ENCODE measurements around the gene COL26A1. TPM values are rescaled to one million over a fixed set of nuclear protein-coding genes. Genes with fewer than 3 reads are reported as not detected.

COL26A1 gene
- total and polyA plus RNA-seq, 2 of the 4 experiments (the other 2 are of a cell fraction) = not detected

- H2AK9ac ChIP-seq (replicated peaks; ENCODE audit: low read depth, low read length, poor library complexity) = no peak overlapping the region
- no peak overlapping the region for H3K4me2 ChIP-seq (ENCODE audit: low read depth, low read length)
- H3K79me1 ChIP-seq (ENCODE audit: low read depth in 1 of 2, low read length in 2 of 2) = no peaks in the 10 kb centered on the region
- ATAC-seq (ENCODE audit: low read depth) (no peak), DNase-seq (no peak)
- no peak overlapping the region for H3K4me3 ChIP-seq (ENCODE audit: insufficient read depth, low read depth, low read length)
- no peak overlapping the region for H2AK5ac ChIP-seq (ENCODE audit: low read depth, low read length)
- H2BK20ac ChIP-seq (ENCODE audit: low read depth, low read length) = no peak overlapping the region
- no peak overlapping the region for H3K27ac ChIP-seq (ENCODE audit: insufficient read depth, low read length)
- H3K9ac ChIP-seq (ENCODE audit: low read depth, low read length) = no peak overlapping the region
- no peak overlapping the region for H3K23ac ChIP-seq (ENCODE audit: low read depth, low read length)
- H3K36me3 ChIP-seq (ENCODE audit: control insufficient read depth, insufficient read depth, low read length) = no peaks in the 10 kb centered on the region
- no peak overlapping the region for H4K5ac ChIP-seq (ENCODE audit: low read depth, low read length)
- intact Hi-C loops (cut with micrococcal nuclease) (no loop called here), dilution Hi-C loops (cut with HindIII; ENCODE audit: low sequenced_read_pairs, unreplicated experiment) (no loop called here), in situ Hi-C loops (cut with MboI; ENCODE audit: low sequenced_read_pairs) (loop anchor here (25.0 kb wide), 1 partner anchor 895 kb away; no protein-coding TSS in a partner anchor)
- no peak overlapping the region for H2AFZ ChIP-seq (replicated peaks; ENCODE audit: low read length, poor library complexity)
- ChIA-PET CTCF (interaction anchor here (0.7 kb wide), 1 partner anchor 72 kb away, joined by 3 read pairs; no protein-coding TSS in a partner anchor), POLR2A (ENCODE audit: unreplicated experiment) (no interaction called here)
- H3K9me3 ChIP-seq (ENCODE audit: control insufficient read depth, insufficient read depth, low read length) = peaks cover 3% of the 10 kb centered on the region; the same call in 1 of the 2 replicates
- no peak overlapping the region for H4K91ac ChIP-seq (ENCODE audit: insufficient read depth, low read depth, low read length)
- H3K27me3 ChIP-seq (ENCODE audit: control insufficient read depth, insufficient read depth, low read length) = peaks cover 36% of the 10 kb centered on the region
- no TSS peak for BruUV-seq (replicated peaks)
- H3K14ac ChIP-seq (replicated peaks; ENCODE audit: low read depth, low read length) = no peak overlapping the region
- no peak overlapping the region for H4K8ac ChIP-seq (ENCODE audit: low read depth in 2 of 2, low read length in 2 of 2)
- no peak overlapping the region for H3K56ac ChIP-seq (ENCODE audit: extremely low read depth, insufficient read depth, low read length)
- TF ChIP-seq NFE2L2 (IDR thresholded peaks at IDR 0.05; ENCODE audit: low read depth, low read length) (no peak), MAZ (IDR thresholded peaks at IDR 0.05; ENCODE audit: borderline replicate concordance, low read depth, low read length) (no peak), MAFK (IDR thresholded peaks at IDR 0.05; ENCODE audit: low read depth, low read length) (no peak), POLR2A (IDR thresholded peaks at IDR 0.05; ENCODE audit: low read depth, low read length) (no peak), MXI1 (IDR thresholded peaks at IDR 0.05; ENCODE audit: borderline replicate concordance, low read depth, low read length) (no peak), RCOR1 (IDR thresholded peaks at IDR 0.05; ENCODE audit: insufficient replicate concordance, low read length) (no peak), RAD21 (IDR thresholded peaks at IDR 0.05; ENCODE audit: low read length) (no peak), BHLHE40 (IDR thresholded peaks at IDR 0.05; ENCODE audit: low read depth, low read length) (no peak), RFX5 (IDR thresholded peaks at IDR 0.05; ENCODE audit: low read depth, low read length) (no peak), ELK1 (IDR thresholded peaks at IDR 0.05; ENCODE audit: borderline replicate concordance, low read depth, low read length) (no peak), USF2 (IDR thresholded peaks at IDR 0.05; ENCODE audit: low read depth, low read length) (no peak), CTCF (conservative IDR thresholded peaks at IDR 0.05; ENCODE audit: low read depth, low read length) (no peak), FOS (IDR thresholded peaks at IDR 0.05; ENCODE audit: low read depth, low read length) (no peak), SMC3 (IDR thresholded peaks at IDR 0.05; ENCODE audit: low read depth, low read length) (no peak)
- H2BK120ac ChIP-seq (ENCODE audit: low read depth, low read length) = no peak overlapping the region
- no peaks in the 10 kb centered on the region for H3K9me1 ChIP-seq (ENCODE audit: insufficient read depth, low read length)
- WGBS, 2 experiments (ENCODE audit: extremely low coverage in 2 of 2, insufficient read length in 1 of 2) = no CpG with 5 or more reads among the region's 1 CpG
- no peak overlapping the region for H2BK5ac ChIP-seq (ENCODE audit: low read depth, low read length, poor library complexity, severe bottlenecking)
- no peaks in the 10 kb centered on the region for H3K4me1 ChIP-seq (ENCODE audit: control insufficient read depth, insufficient read depth, low read length)
- no peak overlapping the region for H2BK15ac ChIP-seq (ENCODE audit: low read depth, low read length)
- no peak overlapping the region for H3K4ac ChIP-seq (ENCODE audit: low read depth, low read length)
- no peaks in the 10 kb centered on the region for H4K20me1 ChIP-seq (ENCODE audit: insufficient read depth, low read length)
- no peak overlapping the region for H3K18ac ChIP-seq (ENCODE audit: low read depth, low read length)
These were observed 5.0 kb downstream of the COL26A1 start for GRCh38 chr7:101367676-101368075.
